Measurements from ENCODE around the gene PPP2R1B.

GRCh38 chr11:111772535-111772934 is 6.3 kb upstream of the PPP2R1B start:
- TF ChIP-seq ZNF274 (IDR thresholded peaks at IDR 0.05; ENCODE audit: borderline replicate concordance, extremely low read depth, low read length) (no peak), GABPA (IDR thresholded peaks at IDR 0.05; ENCODE audit: borderline replicate concordance, insufficient read depth, low read length) (no peak)

Data from H1 (cell line).